Right lobe of liver (tissue), 6 donors: Measurements from ENCODE around the gene OR51A7. TPM values are rescaled to one million over a fixed set of nuclear protein-coding genes. Genes with fewer than 3 reads are reported as not detected.

Source experiments
- ATAC-seq, 4 donors: fragments of 200-7000 bp; cut with Tn5 transposase; one replicate each; pipeline ENCODE4 v1.9.1; 2020; ENCODE audit warnings: mild to moderate bottlenecking in 4 of 4, moderate library complexity in 4 of 4
- DNase-seq, 3 donors: peaks; one replicate each; pipeline ENCODE4 v3.0.0-alpha.2; 2020
- H3K27ac ChIP-seq, 3 donors: fragments of 200-600 bp; one replicate each; pipeline ENCODE4 v1.8.0; 2022
- H3K27me3 ChIP-seq, 2 donors: fragments of 200-600 bp; one replicate each; pipeline ENCODE4 v1.8.0; 2022
- H3K36me3 ChIP-seq, 4 donors: fragments of 200-600 bp; sonication (generic) in 1 of 4; one replicate each; pipeline versions ENCODE4 v1.5.1 to v1.8.0; 2017 to 2022; ENCODE audit warnings: control low read depth in 1 of 4
- H3K4me1 ChIP-seq, 4 donors: fragments of 200-600 bp; sonication (generic) in 1 of 4; one replicate each; pipeline versions ENCODE4 v1.5.1 to v1.8.0; 2017 to 2022; ENCODE audit warnings: control low read depth in 1 of 4
- H3K4me3 ChIP-seq, 3 donors: fragments of 200-600 bp; one replicate each; pipeline ENCODE4 v1.8.0; 2022
- H3K9me3 ChIP-seq, 4 donors: fragments of 200-600 bp; sonication (generic) in 1 of 4; one replicate each; pipeline versions ENCODE4 v1.5.1 to v1.8.0; 2017 to 2022; ENCODE audit warnings: control low read depth in 1 of 4
- POLR2A ChIP-seq: fragments of 450-650 bp; IDR thresholded peaks from one replicate; pipeline ENCODE4 v1.6.1; 2017; ENCODE audit warnings: antibody characterized with exemption, mild to moderate bottlenecking
- WGBS: methylation state at CpG from one replicate; pipeline ENCODE4 v1.1.6; 2018; ENCODE audit warnings: low coverage, low lambda C conversion rate; ENCODE audit not compliant: insufficient coverage; ENCODE audit errors: missing lambda C conversion rate; 5-methylcytosine and 5-hydroxymethylcytosine counted together
- intact Hi-C, 2 donors: fragments of 100-400 bp; cut with DNase I; formaldehyde crosslinking; loops; one replicate each; pipeline versions ENCODE4 v1.11.2 to v1.14.1; 2022
- total RNA-seq, 6 experiments: library from RNA; depleted of rRNA in 2 of 6; stranded (reverse); fragments of >200 nt in 2 of 6; fragmentation: NEBNext Ultra II Directional in 3 of 6; extraction: Animal tissue kit (Norgen Biotek cat#: 25700) in 3 of 6; gene quantifications; one replicate each; pipeline versions ENCODE4 v1.1.0 to v1.2.4, GENCODE V29; 2016 to 2023
- TF ChIP-seq, protein P1 (sequence below), 4 donors: fragments of 200-600 bp in 3 of 4; fragments of 450-650 bp in 1 of 4; IDR thresholded peaks; one replicate each; pipeline versions ENCODE4 v1.5.1 to v1.8.0; 2016 to 2022; ENCODE audit warnings: antibody characterized with exemption in 4 of 4, mild to moderate bottlenecking in 2 of 4
- donor health status: DM: no; HTN: yes; CAD: no.
- donor health status: DM: no; HTN: no; CAD: no.
- donor health status: DM: no; HTN: no; CAD: no.
- donor health status: DM: no; HTN: yes; CAD: no.
- donor health status: DM: no; HTN: yes; CAD: no.

The OR51A7 gene
- total RNA-seq, 6 experiments from 2014 or later = not detected

DNA sequence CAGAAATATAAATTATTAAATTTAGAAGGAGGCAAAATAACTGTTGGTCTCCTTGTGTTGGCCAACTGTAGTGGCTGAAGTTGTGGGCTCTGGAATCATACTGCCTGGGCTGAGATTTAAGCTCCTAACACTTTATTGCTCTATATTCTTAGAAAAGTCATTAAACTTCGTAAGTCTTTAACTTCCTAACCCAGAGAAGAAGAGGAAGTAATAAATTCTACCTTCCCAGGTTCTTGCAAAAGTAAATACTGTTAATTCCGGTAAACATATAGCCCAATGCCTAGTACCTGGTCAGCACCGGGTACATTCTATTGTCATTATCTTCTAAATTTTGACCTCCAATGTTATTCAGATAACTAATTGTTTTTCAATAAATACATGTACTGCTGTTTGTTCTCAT lies 17.4 kb upstream of the OR51A7 start:
- WGBS = 52% methylated on average over 3 of the region's 3 CpGs
- intact Hi-C loops = no loop called here
- Histone ChIP-seq H3K4me3 (no peak overlapping the region), H3K27me3 (no peaks in the 10 kb centered on the region), H3K27ac (no peak overlapping the region), H3K36me3 (no peaks in the 10 kb centered on the region), H3K4me1 (no peaks in the 10 kb centered on the region), H3K9me3 (no peaks in the 10 kb centered on the region)
- ATAC-seq = no peak
- no peak for TF ChIP-seq POLR2A
- TF ChIP-seq, protein P1, sequence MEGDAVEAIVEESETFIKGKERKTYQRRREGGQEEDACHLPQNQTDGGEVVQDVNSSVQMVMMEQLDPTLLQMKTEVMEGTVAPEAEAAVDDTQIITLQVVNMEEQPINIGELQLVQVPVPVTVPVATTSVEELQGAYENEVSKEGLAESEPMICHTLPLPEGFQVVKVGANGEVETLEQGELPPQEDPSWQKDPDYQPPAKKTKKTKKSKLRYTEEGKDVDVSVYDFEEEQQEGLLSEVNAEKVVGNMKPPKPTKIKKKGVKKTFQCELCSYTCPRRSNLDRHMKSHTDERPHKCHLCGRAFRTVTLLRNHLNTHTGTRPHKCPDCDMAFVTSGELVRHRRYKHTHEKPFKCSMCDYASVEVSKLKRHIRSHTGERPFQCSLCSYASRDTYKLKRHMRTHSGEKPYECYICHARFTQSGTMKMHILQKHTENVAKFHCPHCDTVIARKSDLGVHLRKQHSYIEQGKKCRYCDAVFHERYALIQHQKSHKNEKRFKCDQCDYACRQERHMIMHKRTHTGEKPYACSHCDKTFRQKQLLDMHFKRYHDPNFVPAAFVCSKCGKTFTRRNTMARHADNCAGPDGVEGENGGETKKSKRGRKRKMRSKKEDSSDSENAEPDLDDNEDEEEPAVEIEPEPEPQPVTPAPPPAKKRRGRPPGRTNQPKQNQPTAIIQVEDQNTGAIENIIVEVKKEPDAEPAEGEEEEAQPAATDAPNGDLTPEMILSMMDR (IDR thresholded peaks at IDR 0.05) = no peak
- no peak for DNase-seq

- TF ChIP-seq, protein P1 (IDR thresholded peaks at IDR 0.05) = no peak
- TF ChIP-seq POLR2A = no peak
- intact Hi-C loops = no loop called here
- 0% methylated on average over 1 of the region's 1 CpG for WGBS
Measured at GRCh38 chr11:4887591-4887990, 16.0 kb upstream of the OR51A7 start.

GRCh38 chr11:4890279-4890678 lies 13.3 kb upstream of the OR51A7 start:
- Histone ChIP-seq H3K9me3 (no peaks in the 10 kb centered on the region), H3K27me3 (no peaks in the 10 kb centered on the region), H3K4me1 (no peaks in the 10 kb centered on the region), H3K4me3 (no peak overlapping the region), H3K36me3 (no peaks in the 10 kb centered on the region), H3K27ac (no peak overlapping the region)
- no peak for DNase-seq
- no peak for ATAC-seq
- intact Hi-C loops = no loop called here
- TF ChIP-seq POLR2A = no peak
- TF ChIP-seq, protein P1 (IDR thresholded peaks at IDR 0.05) = no peak
- WGBS = 46% methylated on average over 2 of the region's 2 CpGs

More at GRCh38 chr11:4887591-4887990, 16.0 kb upstream of the OR51A7 start:
- H3K4me1 ChIP-seq = no peaks in the 10 kb centered on the region
- ATAC-seq (no peak), DNase-seq (no peak)
- H3K27me3 ChIP-seq = no peaks in the 10 kb centered on the region
- no peaks in the 10 kb centered on the region for H3K36me3 ChIP-seq
- H3K27ac ChIP-seq = no peak overlapping the region
- H3K4me3 ChIP-seq = no peak overlapping the region
- no peaks in the 10 kb centered on the region for H3K9me3 ChIP-seq

DNA sequence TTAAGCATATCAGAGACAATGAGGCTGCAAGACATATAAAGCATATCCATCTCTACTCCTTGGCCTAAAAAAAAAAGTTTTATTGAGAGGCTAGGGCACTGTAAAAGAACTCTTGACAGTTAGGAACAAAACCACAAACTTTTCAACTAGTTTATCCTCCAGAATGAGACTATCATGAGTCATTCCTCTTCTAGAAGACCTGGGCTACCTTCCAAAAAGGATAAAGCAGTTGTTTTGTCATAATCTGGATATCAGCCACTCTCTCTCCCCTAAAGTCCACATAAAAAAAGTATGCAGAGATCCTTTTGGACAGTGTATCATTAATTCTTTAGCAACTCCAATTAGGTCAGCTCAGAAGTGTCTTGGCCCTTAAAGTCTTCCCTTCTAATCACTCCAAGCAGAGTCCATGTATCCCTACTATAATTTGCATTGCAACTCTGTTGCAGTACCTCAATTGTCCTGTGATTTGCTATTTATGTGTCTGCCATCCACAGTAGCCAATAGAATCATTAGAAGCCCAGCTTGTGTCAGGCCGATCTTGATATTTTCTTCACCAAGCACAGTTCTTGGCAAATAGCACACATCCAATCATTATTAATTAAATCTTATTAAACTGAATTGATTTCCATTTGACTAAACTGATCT lies 11.5 kb upstream of the OR51A7 start:
- no peak overlapping the region for H3K4me3 ChIP-seq
- 67% methylated on average over 1 of the region's 1 CpG for WGBS
- H3K4me1 ChIP-seq = no peaks in the 10 kb centered on the region
- no peaks in the 10 kb centered on the region for H3K9me3 ChIP-seq
- no peaks in the 10 kb centered on the region for H3K27me3 ChIP-seq
- TF ChIP-seq POLR2A = no peak
- TF ChIP-seq, protein P1 (IDR thresholded peaks at IDR 0.05) = no peak
- intact Hi-C loops = no loop called here
- DNase-seq (no peak), ATAC-seq (no peak)
- no peaks in the 10 kb centered on the region for H3K36me3 ChIP-seq
- H3K27ac ChIP-seq = no peak overlapping the region

DNA sequence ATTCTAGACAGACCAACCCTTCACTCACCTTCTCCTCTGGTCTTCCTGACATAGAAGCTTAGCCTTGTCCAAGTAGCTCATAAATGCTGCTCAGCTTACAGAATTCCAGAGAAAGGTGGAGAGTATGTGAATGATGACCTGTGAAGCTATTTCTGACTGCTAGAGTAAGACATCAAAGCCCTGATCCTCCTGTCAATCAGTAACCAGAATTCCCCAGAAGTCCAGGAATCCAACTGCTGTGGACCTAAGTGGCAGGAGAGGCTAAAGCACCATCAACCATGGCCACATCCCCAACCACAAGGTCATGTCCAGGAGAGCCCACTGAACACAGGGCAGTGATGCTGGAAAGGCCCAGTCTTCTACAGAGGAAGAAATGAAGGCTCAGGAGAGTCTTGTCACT lies 13.0 kb downstream of the OR51A7 start:
- TF ChIP-seq, protein P1 (IDR thresholded peaks at IDR 0.05) = no peak
- no peak for TF ChIP-seq POLR2A
- no peaks in the 10 kb centered on the region for H3K36me3 ChIP-seq
- no peak overlapping the region for H3K4me3 ChIP-seq
- H3K27ac ChIP-seq = no peak overlapping the region
- ATAC-seq (no peak), DNase-seq (no peak)
- intact Hi-C loops = no loop called here
- H3K9me3 ChIP-seq = no peaks in the 10 kb centered on the region
- H3K27me3 ChIP-seq = no peaks in the 10 kb centered on the region
- H3K4me1 ChIP-seq = no peaks in the 10 kb centered on the region
